Peyer's patch (tissue), 4 donors: Measurements from ENCODE around the gene PPFIBP2. TPM values are rescaled to one million over a fixed set of nuclear protein-coding genes. Genes with fewer than 3 reads are reported as not detected.

Experiments used
- DNase-seq, 3 donors: peaks; one replicate each; pipeline ENCODE4 v3.0.0-alpha.2; 2017 to 2019
- H3K27ac ChIP-seq, 4 donors: fragments of 200-600 bp; sonication (generic); one replicate each; pipeline ENCODE4 v1.5.1; 2016 to 2019
- H3K27me3 ChIP-seq, 2 donors: fragments of 200-600 bp; sonication (generic); one replicate each; pipeline ENCODE4 v1.5.1; 2019
- H3K36me3 ChIP-seq, 3 donors: fragments of 200-600 bp; sonication (generic); one replicate each; pipeline ENCODE4 v1.5.1; 2016 to 2019
- H3K4me1 ChIP-seq, 4 donors: fragments of 200-600 bp; sonication (generic); one replicate each; pipeline ENCODE4 v1.5.1; 2016 to 2019
- H3K4me3 ChIP-seq, 4 donors: fragments of 200-600 bp; sonication (generic); 1 replicate in 3 of 4; 2 replicates in 1 of 4; pipeline ENCODE4 v1.5.1; 2016 to 2019; ENCODE audit warnings: mild to moderate bottlenecking in 1 of 4
- H3K9me3 ChIP-seq, 4 donors: fragments of 200-600 bp; sonication (generic); one replicate each; pipeline ENCODE4 v1.5.1; 2016 to 2019; ENCODE audit warnings: mild to moderate bottlenecking in 1 of 4
- POLR2A ChIP-seq, 2 donors: fragments of 450-650 bp; IDR thresholded peaks; one replicate each; pipeline ENCODE4 v1.5.1; 2017; ENCODE audit warnings: antibody characterized with exemption in 2 of 2, mild to moderate bottlenecking in 2 of 2, moderate library complexity in 2 of 2
- total RNA-seq, 4 donors: library from RNA; depleted of rRNA; stranded (reverse); fragments of >200 nt; gene quantifications; one replicate each; pipeline ENCODE4 v1.1.0, GENCODE V29; 2016
- TF ChIP-seq, protein P1 (sequence below), 6 experiments: fragments of 450-650 bp in 4 of 6; fragments of 200-600 bp in 2 of 6; sonication (generic) in 1 of 6; IDR thresholded peaks; one replicate each; pipeline ENCODE4 v1.5.1; 2017 to 2019; ENCODE audit warnings: antibody characterized with exemption in 6 of 6, mild to moderate bottlenecking in 3 of 6, moderate library complexity in 1 of 6

PPFIBP2 gene
- total RNA-seq, 4 donors from 2014 or later: 74.6 to 245 (median 148) TPM

DNA sequence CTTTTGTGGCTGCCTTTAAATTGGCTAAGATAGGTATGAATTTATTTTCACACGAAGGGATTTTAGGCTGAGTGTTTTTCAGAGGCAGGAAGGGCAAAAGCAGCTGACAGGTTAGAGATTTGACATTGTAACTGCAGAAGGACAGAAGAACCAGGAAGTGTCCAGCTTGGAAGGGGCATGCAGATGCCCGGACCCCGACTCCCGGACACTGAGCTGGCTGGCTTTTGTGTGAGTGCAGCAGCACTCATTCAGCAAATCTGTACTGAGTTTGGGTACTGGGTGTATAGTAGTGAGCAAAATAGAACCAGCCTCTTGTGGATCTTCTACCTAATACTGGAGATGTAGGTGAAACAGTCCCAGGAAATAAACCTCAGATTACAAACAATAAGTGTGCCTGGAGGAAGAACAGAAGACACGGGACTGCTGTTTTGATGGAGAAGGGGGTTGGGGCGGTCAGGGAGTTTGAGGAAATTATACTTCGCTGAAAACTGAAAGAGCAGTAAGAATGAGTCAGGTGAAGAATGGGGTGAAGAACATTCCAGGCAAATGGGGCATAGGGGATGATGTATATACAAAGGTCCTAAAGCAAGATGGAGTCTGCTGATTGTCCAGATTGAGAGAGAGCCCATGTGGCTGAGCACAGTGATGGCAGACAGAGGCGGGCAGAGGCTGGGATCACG, 64.6 kb downstream of the PPFIBP2 start:
- no peak for DNase-seq
- peak overlapping the region in 3 of 4 donors; percentile 16 to 58 (median 53) for H3K4me3 ChIP-seq
- H3K36me3 ChIP-seq: no peaks in the 10 kb centered on the region
- H3K27ac ChIP-seq: peak overlapping the region; percentile 62 to 96 (median 90)
- H3K27me3 ChIP-seq: no peaks in the 10 kb centered on the region
- no peak for TF ChIP-seq POLR2A (IDR thresholded peaks at IDR 0.05)
- TF ChIP-seq, protein P1, sequence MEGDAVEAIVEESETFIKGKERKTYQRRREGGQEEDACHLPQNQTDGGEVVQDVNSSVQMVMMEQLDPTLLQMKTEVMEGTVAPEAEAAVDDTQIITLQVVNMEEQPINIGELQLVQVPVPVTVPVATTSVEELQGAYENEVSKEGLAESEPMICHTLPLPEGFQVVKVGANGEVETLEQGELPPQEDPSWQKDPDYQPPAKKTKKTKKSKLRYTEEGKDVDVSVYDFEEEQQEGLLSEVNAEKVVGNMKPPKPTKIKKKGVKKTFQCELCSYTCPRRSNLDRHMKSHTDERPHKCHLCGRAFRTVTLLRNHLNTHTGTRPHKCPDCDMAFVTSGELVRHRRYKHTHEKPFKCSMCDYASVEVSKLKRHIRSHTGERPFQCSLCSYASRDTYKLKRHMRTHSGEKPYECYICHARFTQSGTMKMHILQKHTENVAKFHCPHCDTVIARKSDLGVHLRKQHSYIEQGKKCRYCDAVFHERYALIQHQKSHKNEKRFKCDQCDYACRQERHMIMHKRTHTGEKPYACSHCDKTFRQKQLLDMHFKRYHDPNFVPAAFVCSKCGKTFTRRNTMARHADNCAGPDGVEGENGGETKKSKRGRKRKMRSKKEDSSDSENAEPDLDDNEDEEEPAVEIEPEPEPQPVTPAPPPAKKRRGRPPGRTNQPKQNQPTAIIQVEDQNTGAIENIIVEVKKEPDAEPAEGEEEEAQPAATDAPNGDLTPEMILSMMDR (IDR thresholded peaks at IDR 0.05): no peak
- H3K4me1 ChIP-seq: peaks cover 0 to 67% (median 8%) of the 10 kb centered on the region in 4 donors
- H3K9me3 ChIP-seq: no peaks in the 10 kb centered on the region

GRCh38 chr11:7579361-7579791, 65.6 kb downstream of the PPFIBP2 start:
- no peaks in the 10 kb centered on the region for H3K36me3 ChIP-seq
- no peak overlapping the region for H3K27ac ChIP-seq
- no peaks in the 10 kb centered on the region for H3K9me3 ChIP-seq
- H3K4me3 ChIP-seq: peak overlapping the region in 1 of 4 donors; percentile 53
- TF ChIP-seq, protein P1 (IDR thresholded peaks at IDR 0.05): no peak
- TF ChIP-seq POLR2A (IDR thresholded peaks at IDR 0.05): no peak
- no peaks in the 10 kb centered on the region for H3K27me3 ChIP-seq
- no peak for DNase-seq
- H3K4me1 ChIP-seq: peaks cover 0 to 58% (median 5%) of the 10 kb centered on the region in 4 donors

- no peak for TF ChIP-seq POLR2A (IDR thresholded peaks at IDR 0.05)
- TF ChIP-seq, protein P1 (IDR thresholded peaks at IDR 0.05): no peak
- Histone ChIP-seq H3K9me3 (no peaks in the 10 kb centered on the region), H3K4me1 (peaks cover 0 to 40% (median 3%) of the 10 kb centered on the region in 4 donors), H3K36me3 (no peaks in the 10 kb centered on the region), H3K27me3 (no peaks in the 10 kb centered on the region), H3K4me3 (no peak overlapping the region), H3K27ac (no peak overlapping the region)
- no peak for DNase-seq
These were observed 67.3 kb downstream of the PPFIBP2 start for GRCh38 chr11:7581021-7581590.

DNA sequence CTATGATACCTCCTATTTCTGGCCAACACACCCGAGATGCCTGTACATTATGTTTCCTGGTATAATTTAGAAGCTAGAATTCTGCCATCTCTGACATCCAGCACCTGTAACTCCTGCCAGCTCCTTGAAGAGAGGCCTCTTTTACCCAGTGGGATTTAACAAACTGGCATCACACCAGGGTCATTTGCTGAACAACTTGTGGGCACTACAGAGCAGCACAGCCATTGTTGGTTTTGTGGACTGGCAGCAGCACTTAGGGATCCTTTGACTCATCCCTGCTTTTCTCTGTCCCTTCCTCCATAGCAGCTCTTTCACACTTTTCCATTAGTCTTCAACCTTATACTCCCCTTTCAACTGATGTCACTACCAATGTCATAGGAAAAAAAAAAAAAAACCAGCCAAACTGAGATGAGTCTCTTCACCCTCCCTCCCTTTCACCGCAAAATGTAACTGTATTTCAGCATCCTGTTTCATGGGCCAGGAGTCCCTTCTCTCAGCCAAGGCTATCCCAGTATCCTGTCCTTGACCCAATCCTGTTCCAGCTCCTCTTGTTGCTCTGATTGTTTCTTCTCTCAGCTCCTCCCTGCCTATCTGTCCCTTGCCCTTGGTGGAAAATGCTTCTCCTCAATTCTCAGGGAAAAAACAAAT, 68.7 kb downstream of the PPFIBP2 start:
- peaks cover 0 to 32% (median 0%) of the 10 kb centered on the region in 4 donors for H3K4me1 ChIP-seq
- H3K4me3 ChIP-seq: no peak overlapping the region
- no peak for DNase-seq
- TF ChIP-seq, protein P1 (IDR thresholded peaks at IDR 0.05): no peak
- no peak for TF ChIP-seq POLR2A (IDR thresholded peaks at IDR 0.05)
- no peaks in the 10 kb centered on the region for H3K36me3 ChIP-seq
- no peaks in the 10 kb centered on the region for H3K9me3 ChIP-seq
- no peaks in the 10 kb centered on the region for H3K27me3 ChIP-seq
- no peak overlapping the region for H3K27ac ChIP-seq

GRCh38 chr11:7583248-7583647, 69.4 kb downstream of the PPFIBP2 start:
- no peaks in the 10 kb centered on the region for H3K27me3 ChIP-seq
- H3K36me3 ChIP-seq: no peaks in the 10 kb centered on the region
- TF ChIP-seq, protein P1 (IDR thresholded peaks at IDR 0.05): no peak
- TF ChIP-seq POLR2A (IDR thresholded peaks at IDR 0.05): no peak
- H3K4me3 ChIP-seq: no peak overlapping the region
- DNase-seq: no peak
- no peak overlapping the region for H3K27ac ChIP-seq
- no peaks in the 10 kb centered on the region for H3K9me3 ChIP-seq
- peaks cover 0 to 27% (median 0%) of the 10 kb centered on the region in 4 donors for H3K4me1 ChIP-seq
